Stomach (tissue), 4 donors: ENCODE results near the gene STX1A.

Experiments
- CTCF ChIP-seq, 7 experiments: fragments of 450-650 bp in 4 of 7; fragments of 200-600 bp in 3 of 7; sonication (generic) in 3 of 7; IDR thresholded peaks; one replicate each; pipeline ENCODE4 v1.5.1; 2016 to 2019; ENCODE audit warnings: antibody characterized with exemption in 7 of 7, control low read depth in 2 of 7, mild to moderate bottlenecking in 1 of 7
- POLR2A ChIP-seq, 4 donors: fragments of 450-650 bp; IDR thresholded peaks; one replicate each; pipeline ENCODE4 v1.6.1; 2016; ENCODE audit warnings: antibody characterized with exemption in 4 of 4, control low read depth in 2 of 4, mild to moderate bottlenecking in 1 of 4, moderate library complexity in 1 of 4
- POLR2AphosphoS5 ChIP-seq, 3 donors: sonication (generic); formaldehyde crosslinking; IDR thresholded peaks; one replicate each; pipeline ENCODE4 v1.6.1; 2016; ENCODE audit warnings: antibody characterized with exemption in 3 of 3

- TF ChIP-seq POLR2A (IDR thresholded peaks at IDR 0.05) (no peak), CTCF (IDR thresholded peaks at IDR 0.05) (no peak), POLR2AphosphoS5 (IDR thresholded peaks at IDR 0.05) (no peak)
These were observed 51.2 kb downstream of the STX1A start for GRCh38 chr7:73668103-73668885.
